Erythroblast (primary cell): ENCODE measurements around the gene STARD13.

Experiments
- GATA1 ChIP-seq: IDR thresholded peaks from 2 replicates; pipeline ENCODE4 v1.6.1; 2011; ENCODE audit warnings: low read depth, mild to moderate bottlenecking, control low read depth, low read length, moderate library complexity
- POLR2A ChIP-seq: IDR thresholded peaks from 2 replicates; pipeline ENCODE4 v1.6.1; 2011; ENCODE audit warnings: mild to moderate bottlenecking, low read length

DNA sequence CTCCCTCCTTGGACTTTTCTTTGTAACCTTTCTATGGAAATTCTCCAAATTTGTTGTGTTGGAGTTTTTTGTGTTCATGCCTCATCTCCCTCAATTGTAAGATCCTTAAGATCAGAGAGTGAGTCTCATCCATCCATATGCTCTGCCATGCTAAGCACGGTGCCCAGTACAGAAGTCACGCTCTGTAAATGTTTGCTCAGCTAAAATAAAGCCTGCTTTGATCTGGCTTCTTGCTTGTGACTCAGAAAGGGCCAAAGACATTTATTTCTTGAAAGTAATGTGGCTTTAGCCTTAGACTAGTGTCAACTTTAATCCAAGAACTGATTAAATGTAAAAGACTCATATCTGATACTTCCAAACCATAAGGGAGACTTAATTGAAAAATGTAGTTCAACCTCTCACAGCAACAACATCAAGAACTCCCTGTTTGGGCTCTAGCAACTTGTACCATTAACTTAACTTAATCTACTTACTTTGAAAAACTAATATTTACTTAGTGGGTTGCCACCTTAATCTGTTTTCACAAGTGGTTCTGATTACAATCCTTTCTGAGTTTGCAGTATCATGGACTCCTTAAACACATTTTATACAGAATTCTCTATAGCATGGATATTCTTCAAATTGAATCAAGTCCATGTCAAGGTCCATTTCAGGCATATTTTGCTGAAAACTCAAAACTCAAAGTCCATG is 169.1 kb downstream of the STARD13 start:
- no peak for TF ChIP-seq POLR2A
- TF ChIP-seq GATA1, result no peak
